K562 (cell line): ENCODE measurements around the gene CPT1C. TPM values are rescaled to one million over a fixed set of nuclear protein-coding genes. Genes with fewer than 3 reads are reported as not detected.

ENCODE experiments used
- ATAC-seq: fragments of 200-7000 bp; cut with Tn5 transposase; 3 replicates; pipeline ENCODE4 v1.9.1; 2020; ENCODE audit warnings: moderate library complexity
- BruUV-seq: library from RNA; stranded (reverse); fragments of 400-500 nt; replicated peaks from 2 replicates; lab custom pipeline; 2021; lab: Mats Ljungman, UMichigan
- CTCF ChIA-PET: fragments of 300-600 bp; formaldehyde crosslinking; extraction: SDS; loops from one replicate; lab custom pipeline; 2021; ENCODE audit warnings: low intra/inter-chr PET ratio; lab: Yijun Ruan, JAX
- POLR2A ChIA-PET: fragments of 300-600, 350-650 bp; sonication (Branson Sonifier 250); formaldehyde crosslinking; extraction: SDS; loops from one replicate; lab custom pipeline; 2021; ENCODE audit warnings: antibody characterized with exemption, inconsistent platforms; lab: Yijun Ruan, JAX
- DNase-seq, 4 experiments: peaks; one replicate each; pipeline versions ENCODE4 v3.0.0 to v3.0.0-alpha.2; 2011 to 2018; ENCODE audit warnings: low spot score in 3 of 4, mixed read lengths in 3 of 4; ENCODE audit errors: extremely low read depth in 1 of 4
- FAIRE-seq: peaks from 2 replicates; lab custom pipeline; 2011; peaks lifted over from hg19 to GRCh38; lab: Jason Lieb, UNC
- H2AFZ ChIP-seq: 2 replicates; pipeline ENCODE4 v1.6.0; 2011; ENCODE audit warnings: low read depth, low read length, control low read depth, inconsistent platforms
- H3K27ac ChIP-seq: fragments of 200-600 bp; 3 replicates; pipeline ENCODE4 v1.8.0; 2011; ENCODE audit warnings: low read depth, mild to moderate bottlenecking, control low read depth, inconsistent platforms, low read length, moderate library complexity, mixed read lengths; ENCODE audit errors: extremely low read depth
- H3K27me3 ChIP-seq, 2 experiments: fragments of 300-600 bp in 1 of 2; 2 replicates in 1 of 2; 3 replicates in 1 of 2; pipeline versions ENCODE4 v1.6.0 to v1.8.0; 2011; ENCODE audit warnings: inconsistent platforms in 2 of 2, low read length in 2 of 2, mild to moderate bottlenecking in 1 of 2, mixed read lengths in 1 of 2, moderate library complexity in 1 of 2; ENCODE audit not compliant: control insufficient read depth in 2 of 2, insufficient read depth in 2 of 2
- H3K36me3 ChIP-seq: fragments of 300-600 bp; 3 replicates; pipeline ENCODE4 v1.8.0; 2011; ENCODE audit warnings: mild to moderate bottlenecking, low read length, inconsistent platforms; ENCODE audit not compliant: control insufficient read depth, insufficient read depth
- H3K4me1 ChIP-seq, 2 experiments: fragments of 200-600 bp in 1 of 2; replicated peaks in 1 of 2; 2 replicates in 1 of 2; 3 replicates in 1 of 2; pipeline versions ENCODE4 v1.5.1 to v1.8.0; 2011; ENCODE audit warnings: inconsistent platforms in 2 of 2, low read length in 2 of 2, mild to moderate bottlenecking in 1 of 2, mixed read lengths in 1 of 2, moderate library complexity in 1 of 2; ENCODE audit not compliant: control insufficient read depth in 2 of 2, insufficient read depth in 2 of 2
- H3K4me2 ChIP-seq: 2 replicates; pipeline ENCODE4 v1.6.1; 2011; ENCODE audit warnings: low read length, control low read depth, inconsistent platforms, mixed read lengths; ENCODE audit not compliant: insufficient read depth
- H3K4me3 ChIP-seq: fragments of 200-600 bp; sonication (generic), shearing (Covaris generic); 2 replicates; pipeline ENCODE4 v1.5.1; 2016; ENCODE audit warnings: control low read depth, inconsistent platforms
- H3K79me2 ChIP-seq: fragments of 200-600 bp; 3 replicates; pipeline ENCODE4 v1.8.0; 2011; ENCODE audit warnings: low read length, inconsistent platforms; ENCODE audit not compliant: control insufficient read depth, insufficient read depth
- H3K9ac ChIP-seq, 2 experiments: 2 replicates each; pipeline versions ENCODE4 v1.6.0 to v1.6.1; 2011; ENCODE audit warnings: low read depth in 2 of 2, low read length in 2 of 2, control low read depth in 1 of 2, inconsistent platforms in 1 of 2, mild to moderate bottlenecking in 1 of 2, mixed read lengths in 1 of 2; ENCODE audit not compliant: insufficient read depth in 1 of 2
- H3K9me1 ChIP-seq: one replicate; pipeline ENCODE4 v1.6.0; 2011; ENCODE audit warnings: inconsistent platforms, mild to moderate bottlenecking, low read length, moderate library complexity; ENCODE audit not compliant: control insufficient read depth, insufficient read depth
- H3K9me3 ChIP-seq: replicated peaks from 2 replicates; pipeline ENCODE4 v1.5.1; 2011; ENCODE audit warnings: low read depth, low read length, inconsistent platforms; ENCODE audit not compliant: control insufficient read depth, insufficient read depth
- H4K20me1 ChIP-seq: replicated peaks from 2 replicates; pipeline ENCODE4 v1.6.1; 2011; ENCODE audit warnings: low read length, inconsistent platforms, mixed read lengths; ENCODE audit not compliant: control insufficient read depth, insufficient read depth
- CHD1 ChIP-seq: fragments of 200-600 bp; sonication (generic); IDR thresholded peaks from one replicate; pipeline ENCODE4 v1.6.1; 2012; ENCODE audit warnings: mild to moderate bottlenecking, moderate library complexity, low read length, inconsistent platforms
- CREBBP ChIP-seq: IDR thresholded peaks from one replicate; pipeline ENCODE4 v1.6.1; 2012; ENCODE audit warnings: low read depth, mild to moderate bottlenecking, control low read depth, inconsistent platforms, low read length
- EWSR1 ChIP-seq: fragments of 450-650 bp; IDR thresholded peaks from 2 replicates; pipeline ENCODE4 v1.6.1; 2018; ENCODE audit warnings: borderline replicate concordance, mild to moderate bottlenecking, low read depth, moderate library complexity; ENCODE audit not compliant: partially characterized antibody
- FOXA1 ChIP-seq: fragments of 450-650 bp; IDR thresholded peaks from 2 replicates; pipeline ENCODE4 v1.6.1; 2016; ENCODE audit warnings: mild to moderate bottlenecking, borderline replicate concordance
- GTF2F1 ChIP-seq: IDR thresholded peaks from 2 replicates; pipeline ENCODE4 v1.6.1; 2011; ENCODE audit warnings: low read depth, low read length, improper control_type of control experiment
- HLTF ChIP-seq: fragments of 450-650 bp; IDR thresholded peaks from 2 replicates; pipeline ENCODE4 v1.6.1; 2016
- HMG20B ChIP-seq: fragments of 250-450 bp; sonication (Bioruptor Pico); IDR thresholded peaks from 2 replicates; pipeline ENCODE4 v1.5.0; 2021; ENCODE audit warnings: mild to moderate bottlenecking
- HNRNPL ChIP-seq: fragments of 200-400 bp; formaldehyde crosslinking; IDR thresholded peaks from 2 replicates; pipeline ENCODE4 v1.6.1; 2017; ENCODE audit warnings: low read depth, mild to moderate bottlenecking, low read length
- MIER1 ChIP-seq: fragments of 450-650 bp; IDR thresholded peaks from 2 replicates; pipeline ENCODE4 v1.6.1; 2016; ENCODE audit warnings: antibody characterized with exemption, mild to moderate bottlenecking, low read depth
- NFATC3 ChIP-seq: fragments of 450-650 bp; IDR thresholded peaks from 2 replicates; pipeline ENCODE4 v1.6.1; 2017; ENCODE audit warnings: mild to moderate bottlenecking
- PHF21A ChIP-seq: fragments of 450-650 bp; IDR thresholded peaks from 2 replicates; pipeline ENCODE4 v1.6.1; 2017; ENCODE audit warnings: low read depth, borderline replicate concordance
- SMARCA5 ChIP-seq: fragments of 450-650 bp; IDR thresholded peaks from 2 replicates; pipeline ENCODE4 v1.6.1; 2016
- SMARCB1 ChIP-seq: IDR thresholded peaks from 2 replicates; pipeline ENCODE4 v1.6.1; 2011; ENCODE audit warnings: improper control_type of control experiment, low read depth; ENCODE audit not compliant: insufficient read length
- SP2 ChIP-seq: IDR thresholded peaks from 2 replicates; pipeline ENCODE4 v1.6.1; 2011; ENCODE audit warnings: mild to moderate bottlenecking, low read depth, low read length, moderate library complexity; ENCODE audit not compliant: poor library complexity, severe bottlenecking; ENCODE audit errors: extremely low read depth
- ZFX ChIP-seq: sonication (generic); formaldehyde crosslinking; IDR thresholded peaks from 2 replicates; pipeline ENCODE4 v1.8.0; 2022; ENCODE audit warnings: mild to moderate bottlenecking, missing genetic modification reagents, moderate library complexity
- WGBS: fragments of 100-300 bp; shearing (Covaris generic); methylation state at CpG from one replicate; pipeline ENCODE4 v1.1.6; 2016; ENCODE audit warnings: low coverage, mixed read lengths; ENCODE audit not compliant: insufficient coverage; ENCODE audit errors: missing lambda C conversion rate; 5-methylcytosine and 5-hydroxymethylcytosine counted together
- in situ Hi-C: fragments of 300-500 bp; cut with MboI; formaldehyde crosslinking; loops from 4 replicates; pipeline ENCODE4 v1.15.0; 2018; ENCODE audit warnings: inconsistent platforms, mixed read lengths
- intact Hi-C: fragments of 100-400 bp; cut with micrococcal nuclease; formaldehyde crosslinking; loops from 2 replicates; pipeline ENCODE4 v1.14.2; 2022
- polyA plus RNA-seq, 8 experiments: library from polyadenylated mRNA; depleted of rRNA in 4 of 8; stranded (reverse) in 5 of 8; unstranded in 3 of 8; fragments of >200 nt; fragmentation: Nextera tagmentation in 2 of 8; fragmentation: Illumina TruSeq in 1 of 8; extraction: Ambion mirVana in 2 of 8; extraction: Trizol in 1 of 8; gene quantifications; 2 replicates each; pipeline versions ENCODE4 v1.2.1 to v1.2.3, GENCODE V29; 2011 to 2014; ENCODE audit warnings: inconsistent platforms in 1 of 8, missing spikeins in 1 of 8
- total RNA-seq, 7 experiments: library from RNA; depleted of rRNA in 6 of 7; stranded (reverse); fragments of >200 nt in 6 of 7; fragmentation: Illumina TruSeq in 2 of 7; extraction: Trizol in 2 of 7; gene quantifications; 2 replicates each; pipeline versions ENCODE4 v1.2.1 to v1.2.3, GENCODE V29; 2011 to 2021; ENCODE audit warnings: low replicate concordance in 1 of 7
- TF ChIP-seq, protein P1 (sequence below): fragments of 250-450 bp; sonication (Bioruptor Pico); IDR thresholded peaks from 2 replicates; pipeline ENCODE4 v1.9.0; 2021; ENCODE audit warnings: mild to moderate bottlenecking
- TF ChIP-seq, protein P2 (sequence below), 2 experiments: fragments of 450-650 bp; IDR thresholded peaks; 2 replicates each; pipeline ENCODE4 v1.6.1; 2016; ENCODE audit warnings: mild to moderate bottlenecking in 2 of 2, borderline replicate concordance in 1 of 2, low read depth in 1 of 2, moderate library complexity in 1 of 2

The CPT1C gene
- total and polyA plus RNA-seq, 9 of the 15 experiments (the other 6 are each of a cell fraction or from before 2014, with no cell fraction given), result 1.9 to 12.3 (median 3.0) TPM

DNA sequence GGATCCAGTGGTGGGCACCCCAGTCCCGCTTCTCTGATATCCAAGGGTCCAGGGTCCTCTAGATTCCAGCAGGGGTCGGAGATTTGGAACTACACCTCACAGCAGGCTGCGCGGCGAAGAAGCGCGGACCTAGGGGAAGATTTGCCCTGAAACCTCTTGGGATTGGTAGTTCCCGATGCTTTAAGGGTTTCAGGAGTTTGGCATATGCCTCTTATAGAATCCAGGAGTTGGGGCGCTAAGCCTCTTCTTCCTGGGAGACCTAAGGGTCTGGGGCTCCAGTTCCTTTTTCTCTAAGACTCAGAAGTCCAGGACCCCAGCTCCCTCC lies 24.8 kb upstream of the CPT1C start:
- in situ Hi-C loops (no loop called here), intact Hi-C loops (no loop called here)
- 0% methylated on average over 9 of the region's 9 CpGs for WGBS
- no peaks in the 10 kb centered on the region for H3K27me3 ChIP-seq
- TSS peak; percentile 84 for BruUV-seq
- peak overlapping the region; percentile 94 to 98 for H3K9ac ChIP-seq
- peak overlapping the region; percentile 91 for H3K27ac ChIP-seq
- peaks cover 58% of the 10 kb centered on the region for H3K79me2 ChIP-seq
- no peaks in the 10 kb centered on the region for H3K9me3 ChIP-seq
- H3K4me3 ChIP-seq, result peak overlapping the region; percentile 81
- ChIA-PET CTCF (no interaction called here), POLR2A (interaction anchor here (0.8 to 6.1 kb wide), 4 partner anchors 10 to 119 kb away, joined by 3 to 35 read pairs (median 16); partner anchors contain the start of gene PRMT1)
- no peak for FAIRE-seq
- H3K9me1 ChIP-seq, result no peaks in the 10 kb centered on the region
- peaks cover 59% of the 10 kb centered on the region for H3K36me3 ChIP-seq
- no peak for DNase-seq
- H3K4me2 ChIP-seq, result peak overlapping the region; percentile 99
- H3K4me1 ChIP-seq, result peaks cover 7 to 33% of the 10 kb centered on the region in 2 experiments; a peak in 4 of 5 replicates
- peak overlapping the region; percentile 18; the same call in 1 of the 2 replicates for H2AFZ ChIP-seq
- ATAC-seq, result peak; percentile 54
- peaks cover 6% of the 10 kb centered on the region; the same call in 1 of the 2 replicates for H4K20me1 ChIP-seq
- TF ChIP-seq, protein P1, sequence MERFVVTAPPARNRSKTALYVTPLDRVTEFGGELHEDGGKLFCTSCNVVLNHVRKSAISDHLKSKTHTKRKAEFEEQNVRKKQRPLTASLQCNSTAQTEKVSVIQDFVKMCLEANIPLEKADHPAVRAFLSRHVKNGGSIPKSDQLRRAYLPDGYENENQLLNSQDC, result no peak
- no peak for TF ChIP-seq GTF2F1
- no peak for TF ChIP-seq CREBBP
- no peak for TF ChIP-seq SP2
- no peak for TF ChIP-seq EWSR1
- no peak for TF ChIP-seq HMG20B
- peak; percentile 18 for TF ChIP-seq ZFX
- TF ChIP-seq SMARCA5, result no peak
- TF ChIP-seq, protein P2, sequence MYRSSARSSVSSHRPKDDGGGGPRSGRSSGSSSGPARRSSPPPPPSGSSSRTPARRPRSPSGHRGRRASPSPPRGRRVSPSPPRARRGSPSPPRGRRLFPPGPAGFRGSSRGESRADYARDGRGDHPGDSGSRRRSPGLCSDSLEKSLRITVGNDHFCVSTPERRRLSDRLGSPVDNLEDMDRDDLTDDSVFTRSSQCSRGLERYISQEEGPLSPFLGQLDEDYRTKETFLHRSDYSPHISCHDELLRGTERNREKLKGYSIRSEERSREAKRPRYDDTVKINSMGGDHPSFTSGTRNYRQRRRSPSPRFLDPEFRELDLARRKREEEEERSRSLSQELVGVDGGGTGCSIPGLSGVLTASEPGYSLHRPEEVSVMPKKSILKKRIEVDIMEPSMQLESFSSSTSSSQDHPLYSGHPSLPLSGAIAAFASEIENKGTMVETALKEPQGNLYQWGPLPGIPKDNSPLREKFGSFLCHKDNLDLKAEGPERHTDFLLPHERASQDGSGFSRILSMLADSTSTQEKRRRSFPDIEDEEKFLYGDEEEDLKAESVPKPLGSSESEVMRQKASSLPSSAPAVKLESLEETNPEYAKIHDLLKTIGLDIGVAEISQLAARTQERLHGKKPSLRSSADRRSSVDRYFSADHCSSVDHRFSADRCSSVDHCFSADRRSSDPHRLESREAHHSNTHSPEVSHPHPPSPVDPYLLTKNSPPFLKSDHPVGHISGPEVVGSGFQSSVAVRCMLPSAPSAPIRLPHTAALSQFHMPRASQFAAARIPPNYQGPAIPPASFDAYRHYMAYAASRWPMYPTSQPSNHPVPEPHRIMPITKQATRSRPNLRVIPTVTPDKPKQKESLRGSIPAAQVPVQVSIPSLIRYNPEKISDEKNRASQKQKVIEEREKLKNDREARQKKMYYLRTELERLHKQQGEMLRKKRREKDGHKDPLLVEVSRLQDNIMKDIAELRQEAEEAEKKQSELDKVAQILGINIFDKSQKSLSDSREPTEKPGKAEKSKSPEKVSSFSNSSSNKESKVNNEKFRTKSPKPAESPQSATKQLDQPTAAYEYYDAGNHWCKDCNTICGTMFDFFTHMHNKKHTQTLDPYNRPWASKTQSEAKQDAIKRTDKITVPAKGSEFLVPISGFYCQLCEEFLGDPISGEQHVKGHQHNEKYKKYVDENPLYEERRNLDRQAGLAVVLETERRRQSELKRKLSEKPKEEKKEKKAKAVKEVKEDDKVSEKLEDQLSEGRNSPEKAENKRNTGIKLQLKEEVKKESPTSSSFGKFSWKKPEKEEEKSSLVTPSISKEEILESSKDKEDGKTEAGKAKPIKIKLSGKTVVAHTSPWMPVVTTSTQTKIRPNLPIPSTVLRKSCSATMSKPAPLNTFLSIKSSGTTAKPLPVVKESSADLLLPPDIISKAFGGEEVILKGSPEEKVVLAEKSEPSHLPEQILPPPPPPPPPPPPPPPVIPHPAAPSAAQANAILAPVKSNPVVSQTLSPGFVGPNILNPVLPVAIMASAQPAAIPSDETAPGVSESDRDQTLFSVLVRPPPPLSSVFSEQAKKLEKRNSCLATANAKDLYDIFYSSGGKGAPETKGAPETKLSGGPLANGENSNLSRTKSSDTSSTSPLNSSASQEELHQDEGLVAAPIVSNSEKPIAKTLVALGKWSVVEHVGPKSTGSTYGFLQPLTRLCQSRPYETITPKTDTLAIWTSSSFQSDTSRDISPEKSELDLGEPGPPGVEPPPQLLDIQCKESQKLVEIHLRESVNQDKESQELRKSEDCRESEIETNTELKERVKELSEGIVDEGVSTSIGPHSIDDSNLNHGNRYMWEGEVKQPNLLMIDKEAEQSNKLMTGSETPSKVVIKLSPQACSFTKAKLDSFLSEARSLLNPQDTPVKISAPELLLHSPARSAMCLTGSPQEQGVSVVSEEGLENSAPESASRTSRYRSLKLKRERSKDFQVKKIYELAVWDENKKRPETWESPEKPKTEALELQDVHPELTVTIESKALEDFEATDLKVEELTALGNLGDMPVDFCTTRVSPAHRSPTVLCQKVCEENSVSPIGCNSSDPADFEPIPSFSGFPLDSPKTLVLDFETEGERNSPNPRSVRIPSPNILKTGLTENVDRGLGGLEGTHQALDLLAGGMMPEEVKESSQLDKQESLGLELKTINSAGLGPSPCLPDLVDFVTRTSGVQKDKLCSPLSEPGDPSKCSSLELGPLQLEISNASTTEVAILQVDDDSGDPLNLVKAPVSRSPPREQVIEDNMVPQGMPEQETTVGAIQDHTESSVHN (IDR thresholded peaks at IDR 0.05; ENCODE audit: borderline replicate concordance in 1 of 2, low read depth in 1 of 2), result no peak
- no peak for TF ChIP-seq FOXA1
- TF ChIP-seq CHD1, result no peak
- TF ChIP-seq SMARCB1, result no peak
- no peak for TF ChIP-seq PHF21A
- TF ChIP-seq HNRNPL, result no peak
- 0 out of 2 replicates have a peak, but pooled peaks have one; percentile 16 for TF ChIP-seq HLTF
- no peak for TF ChIP-seq MIER1
- TF ChIP-seq NFATC3, result no peak
